ENCODE results near the gene ADAP1. TPM values are rescaled to one million over a fixed set of nuclear protein-coding genes. Genes with fewer than 3 reads are reported as not detected.

ADAP1 gene
- total and polyA plus RNA-seq, 11 donors = 3.1 to 16.5 (median 12.0) TPM

- H3K27me3 ChIP-seq = no peaks in the 10 kb centered on the region
- no peak overlapping the region for H3K4me3 ChIP-seq
- ATAC-seq (no peak), DNase-seq (no peak)
- 66 to 73% (median 69%) methylated on average over 16 of the region's 16 CpGs for WGBS, 4 donors
- intact Hi-C loops (cut with DNase I) = loop anchor here in 2 of 10 donors (10.0 kb wide), 1 partner anchor 535 kb away; no protein-coding TSS in a partner anchor
- TF ChIP-seq POLR2A (IDR thresholded peaks at IDR 0.05) = no peak
- TF ChIP-seq CTCF (IDR thresholded peaks at IDR 0.05) = no peak
- H3K27ac ChIP-seq = no peak overlapping the region
- H3K36me3 ChIP-seq = peaks cover 8 to 100% (median 95%) of the 10 kb centered on the region in 9 donors
- H3K4me1 ChIP-seq = no peaks in the 10 kb centered on the region
- H3K9me3 ChIP-seq = no peaks in the 10 kb centered on the region
These were observed 95.0 kb downstream of the ADAP1 start for GRCh38 chr7:859359-860030.

GRCh38 chr7:857661-858060 is 96.8 kb downstream of the ADAP1 start:
- WGBS, 4 donors = 83 to 88% (median 85%) methylated on average over 9 of the region's 9 CpGs
- Histone ChIP-seq H3K27ac (no peak overlapping the region), H3K27me3 (no peaks in the 10 kb centered on the region), H3K4me1 (no peaks in the 10 kb centered on the region), H3K9me3 (no peaks in the 10 kb centered on the region), H3K4me3 (no peak overlapping the region), H3K36me3 (peaks cover 8 to 100% (median 99%) of the 10 kb centered on the region in 9 donors)
- TF ChIP-seq POLR2A (IDR thresholded peaks at IDR 0.05) = no peak
- TF ChIP-seq CTCF (IDR thresholded peaks at IDR 0.05) = no peak
- intact Hi-C loops (cut with DNase I) = no loop called here
- ATAC-seq (no peak), DNase-seq (no peak)

- ATAC-seq (no peak), DNase-seq (peak in 1 of 5 donors; percentile 57)
- intact Hi-C loops (cut with DNase I) = no loop called here
- Histone ChIP-seq H3K4me1 (peaks cover 0 to 3% (median 0%) of the 10 kb centered on the region in 12 donors), H3K36me3 (peaks cover 6 to 100% (median 99%) of the 10 kb centered on the region in 9 donors), H3K4me3 (no peak overlapping the region), H3K27me3 (no peaks in the 10 kb centered on the region), H3K9me3 (no peaks in the 10 kb centered on the region), H3K27ac (no peak overlapping the region)
- 89 to 92% (median 91%) methylated on average over 14 to 30 of the region's 30 CpGs for WGBS, 4 donors
- TF ChIP-seq CTCF (IDR thresholded peaks at IDR 0.05) = no peak
- no peak for TF ChIP-seq POLR2A (IDR thresholded peaks at IDR 0.05)
These were observed 97.9 kb downstream of the ADAP1 start for GRCh38 chr7:856444-857095.

- WGBS, 4 donors = 91 to 95% (median 94%) methylated on average over 14 to 29 of the region's 29 CpGs
- Histone ChIP-seq H3K4me1 (peaks cover 0 to 10% (median 0%) of the 10 kb centered on the region in 12 donors), H3K27ac (no peak overlapping the region), H3K9me3 (no peaks in the 10 kb centered on the region), H3K27me3 (no peaks in the 10 kb centered on the region), H3K36me3 (peaks cover 4 to 100% (median 99%) of the 10 kb centered on the region in 9 donors), H3K4me3 (no peak overlapping the region)
- TF ChIP-seq CTCF (IDR thresholded peaks at IDR 0.05) (no peak), POLR2A (IDR thresholded peaks at IDR 0.05) (no peak)
- no peak for DNase-seq
- intact Hi-C loops (cut with DNase I) = no loop called here
- peak in 1 of 4 donors; percentile 6 for ATAC-seq
These were observed 98.7 kb downstream of the ADAP1 start for GRCh38 chr7:855686-856369.

Measured in heart left ventricle (tissue), 16 donors.